ENCODE measurements around the gene ACOX3.

Gene ACOX3

GRCh38 chr4:8412288-8412687 is 28.2 kb downstream of the ACOX3 start:
- peaks cover 16% of the 10 kb centered on the region; the same call in 1 of the 2 replicates for H3K36me3 ChIP-seq (ENCODE audit: insufficient read depth, low read length)
- no peak overlapping the region for H3K4me3 ChIP-seq (ENCODE audit: low read length, poor library complexity, severe bottlenecking)

GRCh38 chr4:8411351-8412180 is 29.0 kb downstream of the ACOX3 start:
- H2AFZ ChIP-seq (ENCODE audit: low read length) = no peak overlapping the region
- no peaks in the 10 kb centered on the region for H3K9me2 ChIP-seq (replicated peaks; ENCODE audit: low read depth, low read length)
- H3K9ac ChIP-seq (ENCODE audit: low read depth, low read length, poor library complexity, severe bottlenecking) = no peak overlapping the region
- H3K36me3 ChIP-seq (ENCODE audit: insufficient read depth, low read length) = peaks cover 16% of the 10 kb centered on the region; the same call in 1 of the 2 replicates
- H3K4me1 ChIP-seq (ENCODE audit: insufficient read depth, low read length, poor library complexity, severe bottlenecking) = no peaks in the 10 kb centered on the region
- no peak overlapping the region for H3K4me3 ChIP-seq (ENCODE audit: low read length, poor library complexity, severe bottlenecking)
- H4K20me1 ChIP-seq (ENCODE audit: insufficient read depth, low read length, poor library complexity, severe bottlenecking) = no peaks in the 10 kb centered on the region
- no peaks in the 10 kb centered on the region for H3K79me2 ChIP-seq (ENCODE audit: insufficient read depth, low read length)
- H3K27me3 ChIP-seq (ENCODE audit: insufficient read depth, low read length, poor library complexity, severe bottlenecking) = no peaks in the 10 kb centered on the region
- H3F3A ChIP-seq (ENCODE audit: low read depth) = no peaks in the 10 kb centered on the region
- no peak overlapping the region for H3K4me2 ChIP-seq (ENCODE audit: low read depth, low read length, poor library complexity, severe bottlenecking)
- TF ChIP-seq CTCF (conservative IDR thresholded peaks at IDR 0.05; ENCODE audit: low read length) (no peak), EZH2phosphoT487 (IDR thresholded peaks at IDR 0.05; ENCODE audit: borderline replicate concordance) (no peak)
- no peaks in the 10 kb centered on the region for H3K9me3 ChIP-seq (ENCODE audit: insufficient read depth, low read depth, low read length)

More at GRCh38 chr4:8412288-8412687, 28.2 kb downstream of the ACOX3 start:
- no peaks in the 10 kb centered on the region for H4K20me1 ChIP-seq (ENCODE audit: insufficient read depth, low read length, poor library complexity, severe bottlenecking)
- H3K9ac ChIP-seq (ENCODE audit: low read depth, low read length, poor library complexity, severe bottlenecking) = no peak overlapping the region
- TF ChIP-seq EZH2phosphoT487 (IDR thresholded peaks at IDR 0.05; ENCODE audit: borderline replicate concordance) (no peak), CTCF (conservative IDR thresholded peaks at IDR 0.05; ENCODE audit: low read length) (no peak)
- H3K4me1 ChIP-seq (ENCODE audit: insufficient read depth, low read length, poor library complexity, severe bottlenecking) = no peaks in the 10 kb centered on the region
- no peaks in the 10 kb centered on the region for H3F3A ChIP-seq (ENCODE audit: low read depth)
- no peak overlapping the region for H3K4me2 ChIP-seq (ENCODE audit: low read depth, low read length, poor library complexity, severe bottlenecking)
- no peak overlapping the region for H2AFZ ChIP-seq (ENCODE audit: low read length)
- H3K79me2 ChIP-seq (ENCODE audit: insufficient read depth, low read length) = no peaks in the 10 kb centered on the region
- H3K9me2 ChIP-seq (replicated peaks; ENCODE audit: low read depth, low read length) = no peaks in the 10 kb centered on the region
- no peaks in the 10 kb centered on the region for H3K9me3 ChIP-seq (ENCODE audit: insufficient read depth, low read depth, low read length)
- H3K27me3 ChIP-seq (ENCODE audit: insufficient read depth, low read length, poor library complexity, severe bottlenecking) = no peaks in the 10 kb centered on the region

GRCh38 chr4:8410641-8411271 is 29.8 kb downstream of the ACOX3 start:
- Histone ChIP-seq H3K9me3 (ENCODE audit: insufficient read depth, low read depth, low read length) (no peaks in the 10 kb centered on the region), H3K4me3 (ENCODE audit: low read length, poor library complexity, severe bottlenecking) (no peak overlapping the region), H3F3A (ENCODE audit: low read depth) (no peaks in the 10 kb centered on the region), H3K4me1 (ENCODE audit: insufficient read depth, low read length, poor library complexity, severe bottlenecking) (no peaks in the 10 kb centered on the region), H3K36me3 (ENCODE audit: insufficient read depth, low read length) (peaks cover 18% of the 10 kb centered on the region; the same call in 1 of the 2 replicates), H2AFZ (ENCODE audit: low read length) (no peak overlapping the region), H3K9ac (ENCODE audit: low read depth, low read length, poor library complexity, severe bottlenecking) (no peak overlapping the region), H3K79me2 (ENCODE audit: insufficient read depth, low read length) (no peaks in the 10 kb centered on the region), H3K4me2 (ENCODE audit: low read depth, low read length, poor library complexity, severe bottlenecking) (no peak overlapping the region), H4K20me1 (ENCODE audit: insufficient read depth, low read length, poor library complexity, severe bottlenecking) (no peaks in the 10 kb centered on the region), H3K9me2 (replicated peaks; ENCODE audit: low read depth, low read length) (no peaks in the 10 kb centered on the region), H3K27me3 (ENCODE audit: insufficient read depth, low read length, poor library complexity, severe bottlenecking) (no peaks in the 10 kb centered on the region)
- TF ChIP-seq CTCF (conservative IDR thresholded peaks at IDR 0.05; ENCODE audit: low read length) = peak; percentile 29; the same call in 1 of the 2 replicates
- TF ChIP-seq EZH2phosphoT487 (IDR thresholded peaks at IDR 0.05; ENCODE audit: borderline replicate concordance) = no peak
